Testis (tissue), 2 donors: ENCODE measurements around the gene OPN1MW3.
"Not testable (repeated sequence)": the region's sequence is repeated elsewhere in the genome, so short reads cannot be mapped to it uniquely, and the experiment has no call there.

Source experiments
- POLR2A ChIP-seq: fragments of 450-650 bp; IDR thresholded peaks from one replicate; pipeline ENCODE4 v1.6.1; 2017; ENCODE audit warnings: antibody characterized with exemption, mild to moderate bottlenecking, moderate library complexity
- TF ChIP-seq, protein P1 (sequence below), 3 experiments: fragments of 450-650 bp in 2 of 3; fragments of 200-600 bp in 1 of 3; sonication (generic) in 1 of 3; IDR thresholded peaks; one replicate each; pipeline ENCODE4 v1.5.1; 2016 to 2019; ENCODE audit warnings: antibody characterized with exemption in 3 of 3, mild to moderate bottlenecking in 2 of 3, moderate library complexity in 1 of 3

DNA sequence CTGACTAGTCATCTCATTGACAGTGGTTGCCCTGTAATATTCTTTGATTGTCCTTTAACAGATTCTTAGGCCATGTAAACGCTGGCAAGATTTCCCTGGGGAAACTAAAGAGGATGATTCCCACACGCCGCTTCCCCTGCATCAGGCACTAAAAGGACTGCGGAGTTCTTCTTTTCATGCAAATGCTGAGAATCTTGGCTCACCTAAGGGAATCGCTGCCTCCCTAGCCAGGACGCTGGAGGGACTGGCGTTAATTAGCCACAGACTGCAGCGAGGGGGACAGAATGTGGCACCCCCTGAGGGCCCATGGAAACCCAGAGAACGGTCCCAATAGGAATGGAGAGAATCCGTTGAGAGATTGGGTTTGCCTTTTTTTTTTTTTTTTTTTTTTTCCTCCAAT lies 29.0 kb downstream of the OPN1MW3 start:
- not testable (repeated sequence) for TF ChIP-seq POLR2A
- TF ChIP-seq, protein P1, sequence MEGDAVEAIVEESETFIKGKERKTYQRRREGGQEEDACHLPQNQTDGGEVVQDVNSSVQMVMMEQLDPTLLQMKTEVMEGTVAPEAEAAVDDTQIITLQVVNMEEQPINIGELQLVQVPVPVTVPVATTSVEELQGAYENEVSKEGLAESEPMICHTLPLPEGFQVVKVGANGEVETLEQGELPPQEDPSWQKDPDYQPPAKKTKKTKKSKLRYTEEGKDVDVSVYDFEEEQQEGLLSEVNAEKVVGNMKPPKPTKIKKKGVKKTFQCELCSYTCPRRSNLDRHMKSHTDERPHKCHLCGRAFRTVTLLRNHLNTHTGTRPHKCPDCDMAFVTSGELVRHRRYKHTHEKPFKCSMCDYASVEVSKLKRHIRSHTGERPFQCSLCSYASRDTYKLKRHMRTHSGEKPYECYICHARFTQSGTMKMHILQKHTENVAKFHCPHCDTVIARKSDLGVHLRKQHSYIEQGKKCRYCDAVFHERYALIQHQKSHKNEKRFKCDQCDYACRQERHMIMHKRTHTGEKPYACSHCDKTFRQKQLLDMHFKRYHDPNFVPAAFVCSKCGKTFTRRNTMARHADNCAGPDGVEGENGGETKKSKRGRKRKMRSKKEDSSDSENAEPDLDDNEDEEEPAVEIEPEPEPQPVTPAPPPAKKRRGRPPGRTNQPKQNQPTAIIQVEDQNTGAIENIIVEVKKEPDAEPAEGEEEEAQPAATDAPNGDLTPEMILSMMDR (IDR thresholded peaks at IDR 0.05) = not testable (repeated sequence)
